IPS-18c (cell line): ENCODE data around the gene CDC23.
"Not testable (repeated sequence)": the region's sequence is repeated elsewhere in the genome, so short reads cannot be mapped to it uniquely, and the experiment has no call there.

Experiments
- H3K4me3 ChIP-seq: 2 replicates; pipeline ENCODE4 v1.7.0; 2013; ENCODE audit warnings: low read depth, mild to moderate bottlenecking, low read length, moderate library complexity; ENCODE audit not compliant: insufficient read depth
- H3K9me3 ChIP-seq: one replicate; pipeline ENCODE4 v1.6.1; 2013; ENCODE audit warnings: mild to moderate bottlenecking, low read length, moderate library complexity; ENCODE audit not compliant: control insufficient read depth, insufficient read depth

Gene CDC23

GRCh38 chr5:138213161-138214029 is at the start of gene CDC23:
CDC23 (minus strand) TSS chr5:138213323; CDS start chr5:138213312, 11 bp downstream.
- no peaks in the 10 kb centered on the region for H3K9me3 ChIP-seq
- H3K4me3 ChIP-seq: peak within 1 kb of the TSS; percentile 96

- no peak overlapping the region for H3K4me3 ChIP-seq
- H3K9me3 ChIP-seq: no peaks in the 10 kb centered on the region
Observed at GRCh38 chr5:138258704-138259292, 45.7 kb upstream of the CDC23 start.

GRCh38 chr5:138257583-138257982 is 44.5 kb upstream of the CDC23 start:
- no peaks in the 10 kb centered on the region for H3K9me3 ChIP-seq
- no peak overlapping the region for H3K4me3 ChIP-seq

GRCh38 chr5:138252944-138253343 is 39.8 kb upstream of the CDC23 start:
- H3K9me3 ChIP-seq: no peaks in the 10 kb centered on the region
- no peak overlapping the region for H3K4me3 ChIP-seq

GRCh38 chr5:138247800-138248199 is 34.7 kb upstream of the CDC23 start:
- not testable (repeated sequence) for H3K9me3 ChIP-seq, H3K4me3 ChIP-seq

GRCh38 chr5:138246822-138247221 is 33.7 kb upstream of the CDC23 start:
- H3K9me3 ChIP-seq: no peaks in the 10 kb centered on the region
- no peak overlapping the region for H3K4me3 ChIP-seq

- H3K9me3 ChIP-seq: no peaks in the 10 kb centered on the region
Observed at GRCh38 chr5:138246334-138246733, 33.2 kb upstream of the CDC23 start.

GRCh38 chr5:138245717-138246116 is 32.6 kb upstream of the CDC23 start:
- no peak overlapping the region for H3K4me3 ChIP-seq
- no peaks in the 10 kb centered on the region for H3K9me3 ChIP-seq

More at GRCh38 chr5:138246334-138246733, 33.2 kb upstream of the CDC23 start:
- H3K4me3 ChIP-seq: no peak overlapping the region

- no peak overlapping the region for H3K4me3 ChIP-seq
- no peaks in the 10 kb centered on the region for H3K9me3 ChIP-seq
Observed at GRCh38 chr5:138243794-138244193, 30.7 kb upstream of the CDC23 start.

GRCh38 chr5:138241688-138242571 is 28.8 kb upstream of the CDC23 start:
- Histone ChIP-seq H3K4me3 (peak overlapping the region; percentile 56), H3K9me3 (no peaks in the 10 kb centered on the region)

- H3K4me3 ChIP-seq: no peak overlapping the region
- no peaks in the 10 kb centered on the region for H3K9me3 ChIP-seq
Observed at GRCh38 chr5:138240650-138241385, 27.7 kb upstream of the CDC23 start.

- Histone ChIP-seq H3K4me3 (no peak overlapping the region), H3K9me3 (no peaks in the 10 kb centered on the region)
Observed at GRCh38 chr5:138238034-138238433, 24.9 kb upstream of the CDC23 start.

- no peak overlapping the region for H3K4me3 ChIP-seq
- no peaks in the 10 kb centered on the region for H3K9me3 ChIP-seq
Observed at GRCh38 chr5:138234651-138235050, 21.5 kb upstream of the CDC23 start.

GRCh38 chr5:138233280-138233679 is 20.2 kb upstream of the CDC23 start:
- Histone ChIP-seq H3K4me3 (no peak overlapping the region), H3K9me3 (no peaks in the 10 kb centered on the region)

- H3K4me3 ChIP-seq: no peak overlapping the region
- H3K9me3 ChIP-seq: no peaks in the 10 kb centered on the region
Observed at GRCh38 chr5:138230981-138231589, 18.0 kb upstream of the CDC23 start.

- Histone ChIP-seq H3K9me3 (no peaks in the 10 kb centered on the region), H3K4me3 (no peak overlapping the region)
Observed at GRCh38 chr5:138230261-138230660, 17.1 kb upstream of the CDC23 start.

- Histone ChIP-seq H3K9me3 (no peaks in the 10 kb centered on the region), H3K4me3 (no peak overlapping the region)
Observed at GRCh38 chr5:138229387-138229786, 16.3 kb upstream of the CDC23 start.
